ENCODE results near the gene KLK13.

KLK13 gene

DNA sequence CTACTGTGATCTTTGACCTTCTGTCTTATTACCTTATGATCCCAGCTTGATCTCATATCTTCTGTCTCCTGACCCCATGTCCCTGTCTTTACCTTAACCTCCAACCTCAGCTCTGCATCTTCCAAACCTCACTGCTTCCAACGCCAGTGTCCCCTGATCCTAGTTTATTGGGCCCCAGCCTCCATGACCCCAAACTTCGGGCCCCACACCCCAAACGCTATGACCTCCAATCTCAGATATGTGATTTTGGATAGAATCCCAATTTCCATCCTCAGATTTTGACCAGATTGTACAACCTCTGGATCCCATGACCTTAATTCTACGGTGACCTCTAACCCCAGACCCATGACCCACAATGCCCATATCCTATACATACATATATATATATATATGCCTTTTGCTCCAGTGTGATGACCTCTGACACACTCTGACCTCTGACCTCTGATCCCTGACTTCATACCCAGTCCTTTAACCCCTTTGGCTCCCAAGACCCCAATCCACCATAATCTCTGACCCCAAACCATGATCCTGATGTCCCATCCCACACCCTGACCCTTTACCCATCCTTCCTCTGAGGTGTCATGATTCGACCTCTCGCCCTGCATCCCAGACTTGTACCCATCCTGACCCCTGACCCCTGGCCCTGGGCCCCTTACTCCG lies 33.5 kb downstream of the KLK13 start:
- Histone ChIP-seq H3K4me2 (ENCODE audit: low read length) (no peak overlapping the region), H3K9ac (no peak overlapping the region), H3K79me2 (no peaks in the 10 kb centered on the region), H3K36me3 (ENCODE audit: control insufficient read depth, insufficient read depth, low read length) (no peaks in the 10 kb centered on the region), H3K9me3 (ENCODE audit: control insufficient read depth, low read length) (no peaks in the 10 kb centered on the region), H3K4me1 (no peaks in the 10 kb centered on the region), H2AFZ (no peak overlapping the region), H3K27ac (no peak overlapping the region), H3K27me3 (ENCODE audit: control insufficient read depth, insufficient read depth, low read length) (no peaks in the 10 kb centered on the region), H3K4me3 (ENCODE audit: low read depth, low read length) (no peak overlapping the region)
- TF ChIP-seq, protein P1, sequence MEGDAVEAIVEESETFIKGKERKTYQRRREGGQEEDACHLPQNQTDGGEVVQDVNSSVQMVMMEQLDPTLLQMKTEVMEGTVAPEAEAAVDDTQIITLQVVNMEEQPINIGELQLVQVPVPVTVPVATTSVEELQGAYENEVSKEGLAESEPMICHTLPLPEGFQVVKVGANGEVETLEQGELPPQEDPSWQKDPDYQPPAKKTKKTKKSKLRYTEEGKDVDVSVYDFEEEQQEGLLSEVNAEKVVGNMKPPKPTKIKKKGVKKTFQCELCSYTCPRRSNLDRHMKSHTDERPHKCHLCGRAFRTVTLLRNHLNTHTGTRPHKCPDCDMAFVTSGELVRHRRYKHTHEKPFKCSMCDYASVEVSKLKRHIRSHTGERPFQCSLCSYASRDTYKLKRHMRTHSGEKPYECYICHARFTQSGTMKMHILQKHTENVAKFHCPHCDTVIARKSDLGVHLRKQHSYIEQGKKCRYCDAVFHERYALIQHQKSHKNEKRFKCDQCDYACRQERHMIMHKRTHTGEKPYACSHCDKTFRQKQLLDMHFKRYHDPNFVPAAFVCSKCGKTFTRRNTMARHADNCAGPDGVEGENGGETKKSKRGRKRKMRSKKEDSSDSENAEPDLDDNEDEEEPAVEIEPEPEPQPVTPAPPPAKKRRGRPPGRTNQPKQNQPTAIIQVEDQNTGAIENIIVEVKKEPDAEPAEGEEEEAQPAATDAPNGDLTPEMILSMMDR (IDR thresholded peaks at IDR 0.05): no peak

DNA sequence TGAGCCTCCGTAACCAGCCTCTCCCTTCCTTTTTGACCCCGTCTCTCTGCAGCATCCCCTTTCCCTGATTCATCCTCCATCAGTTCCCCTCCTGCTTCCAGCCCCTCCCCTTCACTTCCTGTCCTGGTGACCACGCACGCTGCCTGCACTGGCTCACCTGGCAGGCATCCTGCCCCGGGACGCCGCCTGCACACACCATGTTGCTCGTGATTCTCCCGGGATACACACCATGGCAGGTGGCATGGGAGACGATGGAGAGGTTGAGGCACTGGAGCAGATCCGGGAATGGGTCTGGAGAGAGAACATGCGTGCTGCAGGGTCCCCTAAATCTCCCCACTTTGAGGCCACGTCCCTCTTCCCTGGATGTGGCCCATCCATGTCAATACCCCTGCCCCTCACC lies 34.3 kb downstream of the KLK13 start:
- H3K4me3 ChIP-seq (ENCODE audit: low read depth, low read length): no peak overlapping the region
- H3K4me2 ChIP-seq (ENCODE audit: low read length): no peak overlapping the region
- H3K4me1 ChIP-seq: no peaks in the 10 kb centered on the region
- TF ChIP-seq, protein P1 (IDR thresholded peaks at IDR 0.05): no peak
- H3K36me3 ChIP-seq (ENCODE audit: control insufficient read depth, insufficient read depth, low read length): no peaks in the 10 kb centered on the region
- H3K79me2 ChIP-seq: no peaks in the 10 kb centered on the region
- no peak overlapping the region for H2AFZ ChIP-seq
- H3K9me3 ChIP-seq (ENCODE audit: control insufficient read depth, low read length): no peaks in the 10 kb centered on the region
- no peak overlapping the region for H3K27ac ChIP-seq
- H3K9ac ChIP-seq: no peak overlapping the region
- H3K27me3 ChIP-seq (ENCODE audit: control insufficient read depth, insufficient read depth, low read length): no peaks in the 10 kb centered on the region

DNA sequence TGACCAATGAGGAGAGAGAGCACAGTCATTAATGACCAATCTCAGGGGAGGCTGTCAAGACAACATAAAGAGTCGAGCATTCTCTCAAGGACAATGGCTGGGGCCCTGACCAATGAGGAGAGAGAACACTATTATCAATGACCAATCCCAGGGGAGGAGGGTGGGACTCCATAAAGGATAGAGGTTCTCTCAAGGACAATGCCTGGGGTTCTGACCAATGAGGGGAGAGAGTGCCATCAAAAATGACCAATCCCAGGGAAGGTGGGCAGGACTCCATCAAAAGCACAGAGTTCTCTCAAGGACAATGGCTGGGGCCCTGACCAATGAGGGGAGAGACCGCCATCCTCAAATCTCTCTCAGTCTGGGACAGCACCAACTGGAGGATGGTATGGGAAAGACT lies 35.2 kb downstream of the KLK13 start:
- H3K27me3 ChIP-seq (ENCODE audit: control insufficient read depth, insufficient read depth, low read length): no peaks in the 10 kb centered on the region
- H3K27ac ChIP-seq: no peak overlapping the region
- no peak overlapping the region for H3K4me3 ChIP-seq (ENCODE audit: low read depth, low read length)
- no peaks in the 10 kb centered on the region for H3K79me2 ChIP-seq
- H3K4me2 ChIP-seq (ENCODE audit: low read length): no peak overlapping the region
- no peaks in the 10 kb centered on the region for H3K4me1 ChIP-seq
- H3K36me3 ChIP-seq (ENCODE audit: control insufficient read depth, insufficient read depth, low read length): no peaks in the 10 kb centered on the region
- no peak overlapping the region for H3K9ac ChIP-seq
- TF ChIP-seq, protein P1 (IDR thresholded peaks at IDR 0.05): no peak
- H3K9me3 ChIP-seq (ENCODE audit: control insufficient read depth, low read length): no peaks in the 10 kb centered on the region
- no peak overlapping the region for H2AFZ ChIP-seq

DNA sequence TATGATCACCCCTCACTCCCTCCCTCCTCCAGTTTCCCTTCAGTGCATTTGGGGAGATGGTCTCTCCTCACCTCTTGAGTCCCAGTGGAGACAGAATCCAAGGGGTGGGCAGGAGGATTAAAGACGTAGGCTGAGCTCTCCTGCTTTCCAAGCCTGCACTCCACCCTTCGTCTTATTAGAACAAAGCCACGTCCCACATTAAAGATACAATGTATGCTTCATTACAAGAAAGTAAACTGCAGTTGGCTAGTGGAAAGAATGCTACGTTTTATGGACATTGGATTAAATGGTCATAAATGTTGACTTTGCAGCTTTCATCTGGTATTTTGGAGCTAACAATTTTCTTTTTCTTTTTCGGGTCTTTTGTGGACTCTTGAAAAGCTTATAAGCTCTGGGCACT lies 37.0 kb downstream of the KLK13 start:
- Histone ChIP-seq H3K9me3 (ENCODE audit: control insufficient read depth, low read length) (no peaks in the 10 kb centered on the region), H2AFZ (no peak overlapping the region), H3K4me1 (no peaks in the 10 kb centered on the region), H3K27me3 (ENCODE audit: control insufficient read depth, insufficient read depth, low read length) (no peaks in the 10 kb centered on the region), H3K36me3 (ENCODE audit: control insufficient read depth, insufficient read depth, low read length) (no peaks in the 10 kb centered on the region), H3K4me2 (ENCODE audit: low read length) (no peak overlapping the region), H3K9ac (no peak overlapping the region), H3K4me3 (ENCODE audit: low read depth, low read length) (no peak overlapping the region), H3K27ac (no peak overlapping the region), H3K79me2 (no peaks in the 10 kb centered on the region)
- TF ChIP-seq, protein P1 (IDR thresholded peaks at IDR 0.05): no peak

DNA sequence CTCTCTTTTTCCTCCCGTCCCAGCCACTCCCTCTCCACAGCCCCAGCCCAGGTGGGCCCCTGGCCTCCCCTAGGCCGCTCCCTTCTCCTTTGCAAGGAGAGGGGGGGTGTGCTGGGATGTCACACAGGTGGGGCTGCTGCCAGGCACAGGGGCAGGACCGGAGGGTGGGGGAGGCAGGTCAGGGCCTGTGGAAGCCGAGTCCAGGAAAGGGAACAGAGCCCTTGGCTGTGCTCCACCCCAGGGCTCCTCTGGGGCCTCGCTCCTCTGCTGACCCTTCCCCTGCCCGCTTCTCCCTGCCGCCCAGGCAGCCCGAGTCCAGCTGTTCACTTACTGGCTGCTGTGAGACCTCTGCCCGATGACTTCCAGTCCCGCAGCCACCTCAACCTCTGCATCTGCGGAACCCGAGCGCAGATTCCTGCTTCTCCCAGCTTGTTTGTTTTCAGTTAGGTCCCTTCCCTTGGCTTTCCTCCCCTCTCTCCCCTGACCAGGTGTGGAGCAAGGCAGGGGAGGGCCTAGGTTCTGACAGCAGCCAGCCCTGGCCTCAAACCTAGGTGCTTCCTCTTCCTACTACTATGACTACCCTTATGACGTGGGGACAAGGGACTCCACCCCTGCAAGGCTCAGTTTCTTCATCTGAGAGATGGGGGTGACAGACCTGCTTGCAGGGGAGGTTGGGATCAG lies 37.6 kb downstream of the KLK13 start:
- Histone ChIP-seq H3K9ac (no peak overlapping the region), H3K4me3 (ENCODE audit: low read depth, low read length) (no peak overlapping the region), H2AFZ (no peak overlapping the region), H3K4me2 (ENCODE audit: low read length) (no peak overlapping the region), H3K27me3 (ENCODE audit: control insufficient read depth, insufficient read depth, low read length) (no peaks in the 10 kb centered on the region), H3K9me3 (ENCODE audit: control insufficient read depth, low read length) (no peaks in the 10 kb centered on the region), H3K4me1 (no peaks in the 10 kb centered on the region), H3K36me3 (ENCODE audit: control insufficient read depth, insufficient read depth, low read length) (no peaks in the 10 kb centered on the region), H3K27ac (no peak overlapping the region), H3K79me2 (no peaks in the 10 kb centered on the region)
- TF ChIP-seq, protein P1 (IDR thresholded peaks at IDR 0.05): no peak

Measured in parathyroid adenoma (tissue), 2 donors.